ENCODE data around the gene CTSF. TPM values are rescaled to one million over a fixed set of nuclear protein-coding genes. Genes with fewer than 3 reads are reported as not detected.

Gene CTSF
- total RNA-seq: 10 to 100 TPM in 1 of 2 donors, 1 to 10 TPM in 1; 5.0 to 18.6 TPM
- 8.6 TPM for polyA plus RNA-seq (2013, experiment 1 of 2)
- polyA plus RNA-seq (2013, experiment 2 of 2): 7.7 TPM
- long read RNA-seq, experiment 1, partial matches to known transcripts: 2 of 3 reads
- long read RNA-seq, experiment 1, other reads (novel, unspliced or antisense): 1 of 3 reads
- long read RNA-seq, experiment 2, partial matches to known transcripts: 4 of 28 reads
- long read RNA-seq, experiment 2, other reads (novel, unspliced or antisense): 24 of 28 reads
- long read RNA-seq, experiment 3, transcript CTSF-201 (13 exons, 2,035 nt): major isoform, 129 of 159 reads
- long read RNA-seq, experiment 3, partial matches to known transcripts: 5 of 159 reads
- long read RNA-seq, experiment 3, other reads (novel, unspliced or antisense): 24 of 159 reads
- long read RNA-seq, experiment 4, partial matches to known transcripts: 1 of 7 reads
- long read RNA-seq, experiment 4, other reads (novel, unspliced or antisense): 6 of 7 reads

GRCh38 chr11:66568124-66568916 lies at the start of gene CTSF:
TSS of gene CTSF (minus strand) at chr11:66568606. CDS start at chr11:66568486, 120 bp downstream.
- Histone ChIP-seq H3K9me3 (ENCODE audit: control insufficient read depth, low read length) (peaks cover 19% of the 10 kb centered on the region), H3K36me3 (ENCODE audit: control insufficient read depth, insufficient read depth, low read length) (no peaks in the 10 kb centered on the region), H3K27ac (ENCODE audit: low read depth, low read length) (no peak within 1 kb of the TSS), H3K27me3 (ENCODE audit: control insufficient read depth, insufficient read depth, low read length, poor library complexity, severe bottlenecking) (no peaks in the 10 kb centered on the region), H3K4me3 (ENCODE audit: low read length) (no peak within 1 kb of the TSS), H3K4me1 (ENCODE audit: control insufficient read depth, insufficient read depth, low read length) (peaks cover 6% of the 10 kb centered on the region), H3K9ac (ENCODE audit: extremely low read depth, low read length, poor library complexity, severe bottlenecking) (no peak within 1 kb of the TSS)
- 77 to 82% methylated on average over 65 to 77 of the region's 77 CpGs for WGBS, 2 experiments (ENCODE audit: insufficient coverage in 1 of 2, insufficient read length in 1 of 2)
- no peaks in the 10 kb centered on the region for H3K36me3 Mint-ChIP-seq (ENCODE audit: low read depth)
- H3K4me3 Mint-ChIP-seq: no peak within 1 kb of the TSS
- peak; percentile 70 for DNase-seq
- peaks cover 29% of the 10 kb centered on the region for H3K9me3 Mint-ChIP-seq
- peaks cover 13% of the 10 kb centered on the region for H3K4me1 Mint-ChIP-seq
- peaks cover 4% of the 10 kb centered on the region for H3K27me3 Mint-ChIP-seq (ENCODE audit: insufficient read depth)
- TF ChIP-seq CTCF (conservative IDR thresholded peaks at IDR 0.05): no peak
- H3K27ac Mint-ChIP-seq: no peak within 1 kb of the TSS

- no peaks in the 10 kb centered on the region for H3K4me1 ChIP-seq (ENCODE audit: control insufficient read depth, insufficient read depth, low read length)
- no peak for TF ChIP-seq CTCF (conservative IDR thresholded peaks at IDR 0.05)
- Mint-ChIP-seq H3K27ac (peak overlapping the region; percentile 100), H3K9me3 (no peaks in the 10 kb centered on the region), H3K27me3 (ENCODE audit: insufficient read depth) (peaks cover 7% of the 10 kb centered on the region), H3K36me3 (ENCODE audit: low read depth) (peaks cover 29% of the 10 kb centered on the region), H3K4me3 (peak overlapping the region; percentile 99), H3K4me1 (peaks cover 23% of the 10 kb centered on the region)
- WGBS, 2 experiments (ENCODE audit: insufficient coverage in 1 of 2, insufficient read length in 1 of 2): 0 to 1% methylated on average over 13 to 35 of the region's 38 CpGs
- H3K27me3 ChIP-seq (ENCODE audit: control insufficient read depth, insufficient read depth, low read length, poor library complexity, severe bottlenecking): peaks cover 4% of the 10 kb centered on the region
- no peak for DNase-seq
- H3K9ac ChIP-seq (ENCODE audit: extremely low read depth, low read length, poor library complexity, severe bottlenecking): peak overlapping the region; percentile 97
- H3K27ac ChIP-seq (ENCODE audit: low read depth, low read length): peak overlapping the region; percentile 92
- peaks cover 31% of the 10 kb centered on the region for H3K36me3 ChIP-seq (ENCODE audit: control insufficient read depth, insufficient read depth, low read length)
- H3K9me3 ChIP-seq (ENCODE audit: control insufficient read depth, low read length): no peaks in the 10 kb centered on the region
- peak overlapping the region; percentile 94 for H3K4me3 ChIP-seq (ENCODE audit: low read length)
Observed at GRCh38 chr11:66617155-66617834, 48.9 kb upstream of the CTSF start.
